Measurements from ENCODE around the gene BIRC6.
"Not testable (repeated sequence)": the region's sequence is repeated elsewhere in the genome, so short reads cannot be mapped to it uniquely, and the experiment has no call there.

The BIRC6 gene

GRCh38 chr2:32452338-32453064 lies 95.7 kb downstream of the BIRC6 start:
- no peak for DNase-seq

GRCh38 chr2:32453242-32454062 lies 96.6 kb downstream of the BIRC6 start:
- DNase-seq = no peak

- no peak for DNase-seq
Measured at GRCh38 chr2:32455816-32456215, 99.0 kb downstream of the BIRC6 start.

GRCh38 chr2:32456808-32457207 lies 100.0 kb downstream of the BIRC6 start:
- no peak for DNase-seq

- no peak for DNase-seq
Measured at GRCh38 chr2:32457814-32458213, 101.0 kb downstream of the BIRC6 start.

- not testable (repeated sequence) for DNase-seq
Measured at GRCh38 chr2:32460861-32461260, 104.0 kb downstream of the BIRC6 start.

- DNase-seq = no peak
Measured at GRCh38 chr2:32463110-32463509, 106.3 kb downstream of the BIRC6 start.

GRCh38 chr2:32464431-32464830 lies 107.6 kb downstream of the BIRC6 start:
- no peak for DNase-seq

- no peak for DNase-seq
Measured at GRCh38 chr2:32472605-32473004, 115.8 kb downstream of the BIRC6 start.

GRCh38 chr2:32474381-32474780 lies 117.6 kb downstream of the BIRC6 start:
- DNase-seq = no peak

GRCh38 chr2:32478889-32479620 lies 122.2 kb downstream of the BIRC6 start:
- DNase-seq = no peak

GRCh38 chr2:32479993-32480392 lies 123.2 kb downstream of the BIRC6 start:
- no peak for DNase-seq

GRCh38 chr2:32482471-32482870 lies 125.6 kb downstream of the BIRC6 start:
- no peak for DNase-seq

- DNase-seq = peak; percentile 26
Measured at GRCh38 chr2:32484937-32485336, 128.1 kb downstream of the BIRC6 start.

- DNase-seq = no peak
Measured at GRCh38 chr2:32485399-32485798, 128.6 kb downstream of the BIRC6 start.

- no peak for DNase-seq
Measured at GRCh38 chr2:32489061-32489460, 132.2 kb downstream of the BIRC6 start.

GRCh38 chr2:32491346-32491745 lies 134.5 kb downstream of the BIRC6 start:
- no peak for DNase-seq

GRCh38 chr2:32495139-32495538 lies 138.3 kb downstream of the BIRC6 start:
- DNase-seq = no peak

- peak; percentile 2 for DNase-seq
Measured at GRCh38 chr2:32496662-32497061, 139.8 kb downstream of the BIRC6 start.

GRCh38 chr2:32498306-32498705 lies 141.5 kb downstream of the BIRC6 start:
- DNase-seq = no peak

GRCh38 chr2:32502941-32503340 lies 146.1 kb downstream of the BIRC6 start:
- DNase-seq = no peak

- no peak for DNase-seq
Measured at GRCh38 chr2:32504877-32505478, 148.2 kb downstream of the BIRC6 start.

- DNase-seq = no peak
Measured at GRCh38 chr2:32506446-32506845, 149.6 kb downstream of the BIRC6 start.

All from CD4-positive, alpha-beta T cell treated with Interleukin-4 for 4 hours (primary cell).